Right lobe of liver (tissue), 4 donors: ENCODE measurements around the gene MSRB1.

ENCODE experiments used
- POLR2A ChIP-seq: fragments of 450-650 bp; IDR thresholded peaks from one replicate; pipeline ENCODE4 v1.6.1; 2017; ENCODE audit warnings: antibody characterized with exemption, mild to moderate bottlenecking
- TF ChIP-seq, protein P1 (sequence below), 4 donors: fragments of 200-600 bp in 3 of 4; fragments of 450-650 bp in 1 of 4; IDR thresholded peaks; one replicate each; pipeline versions ENCODE4 v1.5.1 to v1.8.0; 2016 to 2022; ENCODE audit warnings: antibody characterized with exemption in 4 of 4, mild to moderate bottlenecking in 2 of 4
- donor health status: DM: no; HTN: no; CAD: no.
- donor health status: DM: no; HTN: no; CAD: no.
- donor health status: DM: no; HTN: yes; CAD: no.

DNA sequence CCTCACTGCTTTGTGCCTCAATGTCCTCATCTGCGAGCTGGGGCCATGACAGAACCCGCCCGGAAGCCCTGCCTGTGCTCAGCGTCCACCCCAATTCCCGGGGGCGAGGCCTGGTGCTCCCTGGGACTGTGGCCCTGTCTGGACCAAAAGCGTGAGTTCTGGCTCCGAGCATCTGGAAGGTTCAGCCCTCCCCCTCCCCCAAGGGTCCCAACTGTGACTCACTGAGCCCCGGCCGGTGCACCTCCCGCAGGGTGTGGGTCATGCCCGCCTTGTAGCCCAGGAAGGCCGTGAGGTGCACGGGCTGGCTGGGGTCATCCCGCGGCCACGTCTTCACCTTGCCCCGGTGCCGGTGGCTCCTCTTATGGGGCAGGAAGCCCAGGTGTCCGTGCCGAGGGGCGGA, 10.7 kb upstream of the MSRB1 start:
- TF ChIP-seq, protein P1, sequence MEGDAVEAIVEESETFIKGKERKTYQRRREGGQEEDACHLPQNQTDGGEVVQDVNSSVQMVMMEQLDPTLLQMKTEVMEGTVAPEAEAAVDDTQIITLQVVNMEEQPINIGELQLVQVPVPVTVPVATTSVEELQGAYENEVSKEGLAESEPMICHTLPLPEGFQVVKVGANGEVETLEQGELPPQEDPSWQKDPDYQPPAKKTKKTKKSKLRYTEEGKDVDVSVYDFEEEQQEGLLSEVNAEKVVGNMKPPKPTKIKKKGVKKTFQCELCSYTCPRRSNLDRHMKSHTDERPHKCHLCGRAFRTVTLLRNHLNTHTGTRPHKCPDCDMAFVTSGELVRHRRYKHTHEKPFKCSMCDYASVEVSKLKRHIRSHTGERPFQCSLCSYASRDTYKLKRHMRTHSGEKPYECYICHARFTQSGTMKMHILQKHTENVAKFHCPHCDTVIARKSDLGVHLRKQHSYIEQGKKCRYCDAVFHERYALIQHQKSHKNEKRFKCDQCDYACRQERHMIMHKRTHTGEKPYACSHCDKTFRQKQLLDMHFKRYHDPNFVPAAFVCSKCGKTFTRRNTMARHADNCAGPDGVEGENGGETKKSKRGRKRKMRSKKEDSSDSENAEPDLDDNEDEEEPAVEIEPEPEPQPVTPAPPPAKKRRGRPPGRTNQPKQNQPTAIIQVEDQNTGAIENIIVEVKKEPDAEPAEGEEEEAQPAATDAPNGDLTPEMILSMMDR (IDR thresholded peaks at IDR 0.05), result no peak
- TF ChIP-seq POLR2A, result no peak
